ENCODE data around the gene HIPK2. TPM values are rescaled to one million over a fixed set of nuclear protein-coding genes. Genes with fewer than 3 reads are reported as not detected.

HIPK2 gene
- total and polyA plus RNA-seq, 7 donors = 2.4 to 15.7 (median 7.9) TPM

DNA sequence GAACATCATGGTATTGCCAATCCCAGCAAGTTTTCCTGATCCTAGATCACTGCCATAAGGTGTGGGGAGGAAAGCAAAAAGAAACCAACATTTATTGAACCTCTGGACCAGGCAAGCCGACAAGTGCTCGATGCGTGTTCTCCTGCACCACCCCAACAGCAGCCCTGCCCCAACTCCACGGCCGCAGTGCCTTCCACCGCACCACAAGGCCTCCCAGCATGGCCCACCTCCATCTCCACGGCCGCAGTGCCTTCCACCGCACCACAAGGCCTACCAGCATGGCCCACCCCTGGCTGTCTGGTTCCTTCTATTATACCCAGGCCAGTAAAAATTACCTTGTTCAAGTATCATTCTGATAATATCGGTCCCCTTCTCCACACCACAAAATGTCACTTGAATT is 8.7 kb downstream of the HIPK2 start:
- H3K4me1 ChIP-seq = peaks cover 0 to 1% (median 0%) of the 10 kb centered on the region in 4 donors
- no peak for DNase-seq
- H3K27ac ChIP-seq = no peak overlapping the region
- H3K4me3 ChIP-seq = no peak overlapping the region
- H3K27me3 ChIP-seq = no peaks in the 10 kb centered on the region
- 98% methylated on average over 10 of the region's 10 CpGs for WGBS, 2 donors
- no peaks in the 10 kb centered on the region for H3K36me3 ChIP-seq
- intact Hi-C loops (cut with DNase I) = no loop called here
- TF ChIP-seq POLR2AphosphoS5 (IDR thresholded peaks at IDR 0.05) = no peak
- no peak for TF ChIP-seq EP300 (IDR thresholded peaks at IDR 0.05)
- no peak for TF ChIP-seq POLR2A (IDR thresholded peaks at IDR 0.05)
- TF ChIP-seq CTCF (IDR thresholded peaks at IDR 0.05) = no peak
- H3K9me3 ChIP-seq = no peaks in the 10 kb centered on the region

GRCh38 chr7:139768249-139768824 is 9.5 kb downstream of the HIPK2 start:
- no peaks in the 10 kb centered on the region for H3K9me3 ChIP-seq
- no peaks in the 10 kb centered on the region for H3K36me3 ChIP-seq
- WGBS, 2 donors = 61 to 86% methylated on average over 4 of the region's 4 CpGs
- no peak for TF ChIP-seq EP300 (IDR thresholded peaks at IDR 0.05)
- TF ChIP-seq CTCF (IDR thresholded peaks at IDR 0.05) = no peak
- TF ChIP-seq POLR2A (IDR thresholded peaks at IDR 0.05) = no peak
- no peak for TF ChIP-seq POLR2AphosphoS5 (IDR thresholded peaks at IDR 0.05)
- no peaks in the 10 kb centered on the region for H3K27me3 ChIP-seq
- no peak for DNase-seq
- intact Hi-C loops (cut with DNase I) = no loop called here
- peaks cover 0 to 8% (median under 1%) of the 10 kb centered on the region in 4 donors for H3K4me1 ChIP-seq
- no peak overlapping the region for H3K4me3 ChIP-seq
- H3K27ac ChIP-seq = no peak overlapping the region

DNA sequence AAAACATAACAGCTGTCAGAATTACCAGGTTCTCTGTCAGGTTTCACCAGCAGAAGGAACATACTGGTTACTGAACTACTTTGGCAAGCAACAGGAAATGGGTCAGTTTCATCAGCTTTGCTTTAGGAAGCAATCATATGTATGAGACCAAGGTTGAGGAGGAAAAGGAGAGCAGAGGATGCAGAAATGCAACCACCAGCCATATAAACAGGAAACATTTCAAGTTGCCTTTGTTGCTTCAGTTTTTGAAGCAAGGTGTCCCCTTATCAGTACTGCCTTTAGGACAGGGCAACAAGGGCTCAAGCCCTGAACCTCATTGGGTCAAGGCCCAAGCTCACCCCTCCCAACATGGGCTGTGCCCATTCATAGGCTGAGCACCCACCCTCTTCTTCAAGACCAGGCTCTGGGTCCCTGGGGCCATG is 10.2 kb downstream of the HIPK2 start:
- H3K4me1 ChIP-seq = peaks cover 0 to 14% (median 4%) of the 10 kb centered on the region in 4 donors
- intact Hi-C loops (cut with DNase I) = no loop called here
- H3K4me3 ChIP-seq = no peak overlapping the region
- no peaks in the 10 kb centered on the region for H3K9me3 ChIP-seq
- no peak overlapping the region for H3K27ac ChIP-seq
- no peak for DNase-seq
- no peaks in the 10 kb centered on the region for H3K27me3 ChIP-seq
- H3K36me3 ChIP-seq = no peaks in the 10 kb centered on the region
- no peak for TF ChIP-seq POLR2AphosphoS5 (IDR thresholded peaks at IDR 0.05)
- no peak for TF ChIP-seq POLR2A (IDR thresholded peaks at IDR 0.05)
- no peak for TF ChIP-seq CTCF (IDR thresholded peaks at IDR 0.05)
- no peak for TF ChIP-seq EP300 (IDR thresholded peaks at IDR 0.05)

- Histone ChIP-seq H3K36me3 (no peaks in the 10 kb centered on the region), H3K4me1 (peaks cover 0 to 14% (median 4%) of the 10 kb centered on the region in 4 donors), H3K9me3 (no peaks in the 10 kb centered on the region), H3K27me3 (no peaks in the 10 kb centered on the region), H3K27ac (no peak overlapping the region), H3K4me3 (no peak overlapping the region)
- no peak for DNase-seq
- no peak for TF ChIP-seq CTCF (IDR thresholded peaks at IDR 0.05)
- no peak for TF ChIP-seq POLR2AphosphoS5 (IDR thresholded peaks at IDR 0.05)
- no peak for TF ChIP-seq EP300 (IDR thresholded peaks at IDR 0.05)
- TF ChIP-seq POLR2A (IDR thresholded peaks at IDR 0.05) = no peak
- 63 to 85% methylated on average over 2 of the region's 2 CpGs for WGBS, 2 donors
- intact Hi-C loops (cut with DNase I) = no loop called here
Observed at GRCh38 chr7:139765143-139765542, 12.7 kb downstream of the HIPK2 start.

- Histone ChIP-seq H3K4me1 (peaks cover 0 to 17% (median 4%) of the 10 kb centered on the region in 4 donors), H3K27ac (no peak overlapping the region), H3K4me3 (no peak overlapping the region), H3K36me3 (no peaks in the 10 kb centered on the region), H3K27me3 (no peaks in the 10 kb centered on the region), H3K9me3 (no peaks in the 10 kb centered on the region)
- 73 to 83% methylated on average over 10 of the region's 10 CpGs for WGBS, 2 donors
- intact Hi-C loops (cut with DNase I) = no loop called here
- TF ChIP-seq POLR2A (IDR thresholded peaks at IDR 0.05) = no peak
- no peak for TF ChIP-seq CTCF (IDR thresholded peaks at IDR 0.05)
- no peak for TF ChIP-seq POLR2AphosphoS5 (IDR thresholded peaks at IDR 0.05)
- TF ChIP-seq EP300 (IDR thresholded peaks at IDR 0.05) = no peak
- no peak for DNase-seq
Observed at GRCh38 chr7:139763330-139763729, 14.5 kb downstream of the HIPK2 start.
